BJ (cell line): Measurements from ENCODE around the gene PDIA5. TPM values are rescaled to one million over a fixed set of nuclear protein-coding genes. Genes with fewer than 3 reads are reported as not detected.

Experiments
- CTCF ChIA-PET: fragments of 350-600 bp; formaldehyde crosslinking; extraction: SDS; loops from one replicate; lab custom pipeline; 2021; ENCODE audit warnings: antibody characterized with exemption, inconsistent platforms; lab: Yijun Ruan, JAX
- POLR2A ChIA-PET: fragments of 300-600 bp; sonication (Branson Sonifier 250); formaldehyde crosslinking; extraction: SDS; loops from one replicate; lab custom pipeline; 2021; ENCODE audit warnings: antibody characterized with exemption; lab: Charles Lee
- DNase-seq: peaks from one replicate; pipeline ENCODE4 v3.0.0-alpha.2; 2011; ENCODE audit warnings: low read depth
- H3K27me3 ChIP-seq: 2 replicates; pipeline ENCODE4 v1.6.0; 2011; ENCODE audit warnings: low read length; ENCODE audit not compliant: control insufficient read depth, insufficient read depth
- H3K36me3 ChIP-seq: 2 replicates; pipeline ENCODE4 v1.5.1; 2011; ENCODE audit warnings: low read length; ENCODE audit not compliant: control insufficient read depth, insufficient read depth
- H3K4me3 ChIP-seq: 2 replicates; pipeline ENCODE4 v1.5.1; 2011; ENCODE audit warnings: low read depth, mild to moderate bottlenecking, control low read depth, low read length
- polyA plus RNA-seq: library from polyadenylated mRNA; depleted of rRNA; stranded (reverse); fragments of >200 nt; gene quantifications from 2 replicates; pipeline ENCODE4 v1.2.3, GENCODE V29; 2011
- TF ChIP-seq, protein P1 (sequence below): IDR thresholded peaks from 2 replicates; pipeline ENCODE4 v1.5.1; 2011; ENCODE audit warnings: low read depth, mild to moderate bottlenecking, control low read depth, inconsistent platforms, low read length, moderate library complexity; ENCODE audit not compliant: insufficient read depth

PDIA5 gene
- polyA plus RNA-seq, 1 experiment, result 47.3 TPM

DNA sequence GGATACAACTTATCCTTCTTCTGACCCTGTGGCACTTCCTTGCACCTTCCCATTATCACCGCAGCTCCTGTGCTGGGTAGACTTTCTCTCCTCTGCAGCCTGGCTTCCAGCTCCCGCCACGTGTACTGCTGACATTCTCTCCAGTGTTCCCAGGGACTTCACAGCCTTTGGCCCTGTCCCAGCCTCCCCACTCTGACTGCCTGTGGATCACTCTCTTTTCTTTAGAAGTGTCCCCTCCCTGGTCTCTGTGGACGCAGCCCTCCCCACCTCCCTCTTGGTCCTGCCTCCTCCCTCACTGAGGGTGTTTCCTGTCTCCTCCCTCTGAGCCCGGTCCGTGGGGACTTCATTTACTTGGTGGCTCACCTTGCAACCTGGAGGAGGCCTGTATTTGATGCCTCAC, 17.4 kb downstream of the PDIA5 start:
- ChIA-PET POLR2A (no interaction called here), CTCF (no interaction called here)
- TF ChIP-seq, protein P1, sequence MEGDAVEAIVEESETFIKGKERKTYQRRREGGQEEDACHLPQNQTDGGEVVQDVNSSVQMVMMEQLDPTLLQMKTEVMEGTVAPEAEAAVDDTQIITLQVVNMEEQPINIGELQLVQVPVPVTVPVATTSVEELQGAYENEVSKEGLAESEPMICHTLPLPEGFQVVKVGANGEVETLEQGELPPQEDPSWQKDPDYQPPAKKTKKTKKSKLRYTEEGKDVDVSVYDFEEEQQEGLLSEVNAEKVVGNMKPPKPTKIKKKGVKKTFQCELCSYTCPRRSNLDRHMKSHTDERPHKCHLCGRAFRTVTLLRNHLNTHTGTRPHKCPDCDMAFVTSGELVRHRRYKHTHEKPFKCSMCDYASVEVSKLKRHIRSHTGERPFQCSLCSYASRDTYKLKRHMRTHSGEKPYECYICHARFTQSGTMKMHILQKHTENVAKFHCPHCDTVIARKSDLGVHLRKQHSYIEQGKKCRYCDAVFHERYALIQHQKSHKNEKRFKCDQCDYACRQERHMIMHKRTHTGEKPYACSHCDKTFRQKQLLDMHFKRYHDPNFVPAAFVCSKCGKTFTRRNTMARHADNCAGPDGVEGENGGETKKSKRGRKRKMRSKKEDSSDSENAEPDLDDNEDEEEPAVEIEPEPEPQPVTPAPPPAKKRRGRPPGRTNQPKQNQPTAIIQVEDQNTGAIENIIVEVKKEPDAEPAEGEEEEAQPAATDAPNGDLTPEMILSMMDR, result no peak
- H3K36me3 ChIP-seq, result no peaks in the 10 kb centered on the region; the same call in 1 of the 2 replicates
- H3K27me3 ChIP-seq, result no peaks in the 10 kb centered on the region
- no peak for DNase-seq
- H3K4me3 ChIP-seq, result no peak overlapping the region

DNA sequence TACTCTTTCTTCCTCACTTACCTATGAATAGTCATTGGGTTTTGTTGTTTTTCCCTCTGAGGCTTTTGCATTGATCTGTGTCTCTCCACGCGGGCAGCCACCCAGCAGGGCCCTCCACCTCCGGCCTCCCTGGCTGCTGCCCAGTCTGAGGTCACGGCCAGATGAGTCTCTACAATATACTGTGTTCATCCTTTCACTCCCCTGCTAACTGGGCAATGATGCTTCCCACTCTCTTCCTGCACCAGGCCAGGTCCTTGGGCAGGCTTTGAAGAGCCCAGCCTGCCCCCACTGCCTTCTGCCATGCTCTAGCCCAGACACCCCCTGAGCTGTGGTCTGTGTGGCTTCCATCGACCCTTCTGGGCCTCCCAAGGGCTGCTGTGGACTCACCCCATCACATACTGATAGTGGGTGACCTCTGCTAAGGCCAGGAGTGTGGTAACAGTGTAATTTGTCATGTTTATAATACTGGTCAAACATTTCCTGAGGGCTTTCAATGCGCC, 18.0 kb downstream of the PDIA5 start:
- CTCF ChIA-PET, result interaction anchor here (1.3 kb wide), 1 partner anchor 8 kb away, joined by 7 read pairs; no protein-coding TSS in a partner anchor
- TF ChIP-seq, protein P1, result no peak
- Histone ChIP-seq H3K4me3 (no peak overlapping the region), H3K27me3 (no peaks in the 10 kb centered on the region), H3K36me3 (peaks cover 3% of the 10 kb centered on the region)
- POLR2A ChIA-PET, result no interaction called here
- DNase-seq, result no peak

DNA sequence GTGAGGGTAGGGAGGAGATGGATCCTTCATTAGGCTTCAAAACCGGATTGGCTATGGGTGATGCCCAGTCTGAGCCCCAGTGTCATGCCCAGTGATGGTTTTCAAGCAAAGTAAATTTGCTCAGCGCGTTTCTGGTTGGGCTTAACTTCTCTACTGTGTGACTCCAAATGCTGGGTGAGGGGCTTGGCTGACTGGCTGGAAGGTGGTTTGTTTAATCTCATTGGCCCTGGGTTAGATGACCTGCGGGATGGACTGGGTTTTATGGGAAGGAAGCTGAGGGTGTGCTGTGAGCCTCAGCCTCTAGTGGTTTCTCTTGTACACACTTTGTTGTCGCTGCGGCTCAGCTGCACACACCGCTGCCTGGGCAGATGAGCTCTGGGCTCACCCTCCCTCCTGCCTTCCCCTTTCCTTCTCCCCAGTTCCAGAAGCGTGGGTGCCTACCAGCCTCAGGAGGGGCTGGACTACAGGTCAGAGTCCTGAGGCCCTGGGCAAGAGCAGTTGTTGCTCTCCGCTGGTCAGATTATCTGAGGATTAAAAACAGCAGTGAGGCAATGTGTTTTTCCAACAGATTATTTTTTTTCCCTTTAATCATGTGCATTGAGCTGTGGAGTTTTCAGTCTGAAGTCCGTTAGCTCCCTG, 18.6 kb downstream of the PDIA5 start:
- DNase-seq, result no peak
- TF ChIP-seq, protein P1, result no peak
- Histone ChIP-seq H3K27me3 (no peaks in the 10 kb centered on the region), H3K36me3 (peaks cover 3% of the 10 kb centered on the region), H3K4me3 (no peak overlapping the region)
- POLR2A ChIA-PET, result no interaction called here
- CTCF ChIA-PET, result interaction anchor here (0.6 to 1.3 kb wide), 3 partner anchors 8 to 12 kb away, joined by 3 to 7 read pairs (median 3); no protein-coding TSS in a partner anchor

DNA sequence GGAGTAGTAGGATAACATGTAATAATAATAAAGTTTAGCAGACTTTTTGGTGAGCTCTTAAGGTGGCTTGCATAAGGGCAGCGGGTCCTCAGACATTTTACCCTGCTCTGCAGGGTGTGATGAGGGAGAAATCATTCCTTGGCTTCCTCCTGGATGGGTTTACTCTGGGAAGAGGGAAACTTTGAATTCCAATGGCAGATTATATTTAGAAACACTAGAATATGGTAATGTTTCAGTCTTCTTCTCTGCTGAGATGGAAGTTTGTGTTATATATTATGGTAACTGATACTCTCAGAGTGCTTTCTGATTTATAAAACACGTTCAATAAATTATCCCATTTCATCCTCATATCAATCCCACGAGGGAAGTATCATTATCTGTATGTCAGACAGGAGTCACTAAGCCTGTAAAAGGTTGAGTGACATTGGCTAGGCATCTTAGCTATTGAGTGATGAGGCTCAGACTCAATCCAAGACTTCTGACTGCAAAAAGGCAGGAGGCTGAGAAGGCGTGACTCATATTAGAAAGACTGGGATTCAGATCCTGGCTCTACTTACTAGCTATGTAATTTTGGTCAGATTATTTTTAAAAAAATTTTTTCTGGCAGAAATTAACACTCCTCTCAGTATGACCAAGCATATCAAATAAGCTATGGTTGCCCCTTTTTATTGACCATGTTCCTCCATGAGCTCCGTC, 19.3 kb downstream of the PDIA5 start:
- CTCF ChIA-PET, result interaction anchor here (0.6 to 1.3 kb wide), 3 partner anchors 9 to 13 kb away, joined by 3 to 7 read pairs (median 3); no protein-coding TSS in a partner anchor
- TF ChIP-seq, protein P1, result no peak
- POLR2A ChIA-PET, result interaction anchor here (0.7 kb wide), 1 partner anchor 22 kb away, joined by 3 read pairs; no protein-coding TSS in a partner anchor
- no peak overlapping the region for H3K4me3 ChIP-seq
- no peaks in the 10 kb centered on the region for H3K27me3 ChIP-seq
- DNase-seq, result no peak
- peaks cover 3% of the 10 kb centered on the region for H3K36me3 ChIP-seq

DNA sequence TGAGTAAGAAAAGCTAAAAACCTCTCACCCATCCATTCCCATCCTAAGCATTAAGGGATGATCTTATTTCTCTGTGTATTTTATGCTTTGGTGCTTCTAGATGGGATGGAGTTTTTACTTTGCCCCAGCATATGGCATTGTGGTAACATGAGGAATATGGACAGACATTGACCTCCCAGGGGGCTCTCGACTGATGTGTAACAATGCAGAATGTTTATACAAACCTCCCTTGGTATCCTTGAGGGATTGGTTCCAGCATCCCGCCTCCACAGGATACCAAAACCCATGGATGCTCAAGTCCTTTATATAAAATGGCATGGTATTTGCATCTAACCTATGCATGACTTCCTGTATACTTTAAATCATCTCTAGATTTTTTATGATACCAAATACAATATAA, 21.6 kb downstream of the PDIA5 start:
- Histone ChIP-seq H3K27me3 (no peaks in the 10 kb centered on the region), H3K36me3 (peaks cover 7% of the 10 kb centered on the region), H3K4me3 (no peak overlapping the region)
- POLR2A ChIA-PET, result no interaction called here
- CTCF ChIA-PET, result interaction anchor here (0.6 kb wide), 1 partner anchor 14 kb away, joined by 3 read pairs; no protein-coding TSS in a partner anchor
- no peak for DNase-seq
- TF ChIP-seq, protein P1, result no peak
